Sigmoid colon (tissue), 7 donors: ENCODE measurements around the gene ADGRG6. TPM values are rescaled to one million over a fixed set of nuclear protein-coding genes. Genes with fewer than 3 reads are reported as not detected.

ENCODE experiments used
- DNase-seq: peaks from one replicate; pipeline ENCODE4 v3.0.0-alpha.2; 2019
- H3K27ac ChIP-seq, 4 donors: fragments of 200-600 bp; sonication (generic); one replicate each; pipeline ENCODE4 v1.5.1; 2016 to 2019; ENCODE audit warnings: mild to moderate bottlenecking in 1 of 4
- H3K27me3 ChIP-seq, 3 donors: fragments of 200-600 bp; sonication (generic); one replicate each; pipeline ENCODE4 v1.5.1; 2019; ENCODE audit warnings: mild to moderate bottlenecking in 1 of 3
- H3K36me3 ChIP-seq, 4 donors: fragments of 200-600 bp; sonication (generic); one replicate each; pipeline ENCODE4 v1.5.1; 2016 to 2019
- H3K4me1 ChIP-seq, 4 donors: fragments of 200-600 bp; sonication (generic); one replicate each; pipeline ENCODE4 v1.5.1; 2017 to 2019
- H3K4me3 ChIP-seq, 4 donors: fragments of 200-600 bp; sonication (generic); one replicate each; pipeline ENCODE4 v1.5.1; 2017 to 2019; ENCODE audit warnings: mild to moderate bottlenecking in 2 of 4, moderate library complexity in 1 of 4
- H3K9me3 ChIP-seq, 4 donors: fragments of 200-600 bp in 3 of 4; sonication (generic) in 3 of 4; one replicate each; pipeline versions ENCODE4 v1.5.1 to v1.6.1; 2013 to 2019
- EP300 ChIP-seq, 4 donors: sonication (generic); formaldehyde crosslinking; IDR thresholded peaks; one replicate each; pipeline ENCODE4 v1.6.1; 2017; ENCODE audit warnings: antibody characterized with exemption in 4 of 4
- POLR2A ChIP-seq, 2 donors: fragments of 450-650 bp; IDR thresholded peaks; one replicate each; pipeline ENCODE4 v1.6.1; 2016; ENCODE audit warnings: antibody characterized with exemption in 2 of 2, mild to moderate bottlenecking in 2 of 2, moderate library complexity in 2 of 2
- POLR2AphosphoS5 ChIP-seq, 4 donors: sonication (generic); formaldehyde crosslinking; IDR thresholded peaks; one replicate each; pipeline ENCODE4 v1.6.1; 2017; ENCODE audit warnings: antibody characterized with exemption in 4 of 4
- WGBS, 2 donors: extraction: QIAGEN DNeasy Blood & Tissue Kit; methylation state at CpG; one replicate each; pipeline ENCODE4 v1.1.7; 2013; 5-methylcytosine and 5-hydroxymethylcytosine counted together
- intact Hi-C: fragments of 100-400 bp; cut with DNase I; formaldehyde crosslinking; loops from one replicate; pipeline ENCODE4 v1.15.1; 2023
- polyA plus RNA-seq, 3 donors: library from polyadenylated mRNA; stranded (reverse); fragments of 200-250 nt; gene quantifications; one replicate each; pipeline ENCODE4 v1.2.3, GENCODE V29; 2013
- total RNA-seq, 4 donors: library from RNA; depleted of rRNA; stranded (reverse); fragments of >200 nt; gene quantifications; one replicate each; pipeline ENCODE4 v1.1.0, GENCODE V29; 2016
- TF ChIP-seq, protein P1 (sequence below), 4 experiments: fragments of 450-650 bp in 3 of 4; fragments of 200-600 bp in 1 of 4; IDR thresholded peaks; one replicate each; pipeline ENCODE4 v1.5.1; 2016 to 2019; ENCODE audit warnings: antibody characterized with exemption in 4 of 4, mild to moderate bottlenecking in 3 of 4, moderate library complexity in 2 of 4
- donor health status: healthy with polysubstance abuse.
- donor health status: Bipolar disorder and iron deficiency.
- donor health status: healthy.

The ADGRG6 gene
- total and polyA plus RNA-seq, 7 donors = 0.60 to 17.6 (median 12.6) TPM

- Histone ChIP-seq H3K36me3 (no peaks in the 10 kb centered on the region), H3K27me3 (no peaks in the 10 kb centered on the region), H3K4me3 (no peak overlapping the region), H3K4me1 (no peaks in the 10 kb centered on the region), H3K9me3 (no peaks in the 10 kb centered on the region), H3K27ac (no peak overlapping the region)
- TF ChIP-seq, protein P1, sequence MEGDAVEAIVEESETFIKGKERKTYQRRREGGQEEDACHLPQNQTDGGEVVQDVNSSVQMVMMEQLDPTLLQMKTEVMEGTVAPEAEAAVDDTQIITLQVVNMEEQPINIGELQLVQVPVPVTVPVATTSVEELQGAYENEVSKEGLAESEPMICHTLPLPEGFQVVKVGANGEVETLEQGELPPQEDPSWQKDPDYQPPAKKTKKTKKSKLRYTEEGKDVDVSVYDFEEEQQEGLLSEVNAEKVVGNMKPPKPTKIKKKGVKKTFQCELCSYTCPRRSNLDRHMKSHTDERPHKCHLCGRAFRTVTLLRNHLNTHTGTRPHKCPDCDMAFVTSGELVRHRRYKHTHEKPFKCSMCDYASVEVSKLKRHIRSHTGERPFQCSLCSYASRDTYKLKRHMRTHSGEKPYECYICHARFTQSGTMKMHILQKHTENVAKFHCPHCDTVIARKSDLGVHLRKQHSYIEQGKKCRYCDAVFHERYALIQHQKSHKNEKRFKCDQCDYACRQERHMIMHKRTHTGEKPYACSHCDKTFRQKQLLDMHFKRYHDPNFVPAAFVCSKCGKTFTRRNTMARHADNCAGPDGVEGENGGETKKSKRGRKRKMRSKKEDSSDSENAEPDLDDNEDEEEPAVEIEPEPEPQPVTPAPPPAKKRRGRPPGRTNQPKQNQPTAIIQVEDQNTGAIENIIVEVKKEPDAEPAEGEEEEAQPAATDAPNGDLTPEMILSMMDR (IDR thresholded peaks at IDR 0.05) = no peak
- TF ChIP-seq POLR2A (IDR thresholded peaks at IDR 0.05) = no peak
- no peak for TF ChIP-seq POLR2AphosphoS5 (IDR thresholded peaks at IDR 0.05)
- TF ChIP-seq EP300 (IDR thresholded peaks at IDR 0.05) = no peak
- WGBS, 2 donors = 31 to 66% methylated on average over 2 of the region's 2 CpGs
- intact Hi-C loops = no loop called here
- no peak for DNase-seq
Measured at GRCh38 chr6:142485256-142485655, 183.4 kb downstream of the ADGRG6 start.

- 87 to 90% methylated on average over 1 of the region's 1 CpG for WGBS, 2 donors
- Histone ChIP-seq H3K4me1 (no peaks in the 10 kb centered on the region), H3K27me3 (no peaks in the 10 kb centered on the region), H3K27ac (no peak overlapping the region), H3K9me3 (no peaks in the 10 kb centered on the region), H3K36me3 (no peaks in the 10 kb centered on the region), H3K4me3 (no peak overlapping the region)
- DNase-seq = no peak
- TF ChIP-seq POLR2AphosphoS5 (IDR thresholded peaks at IDR 0.05) = no peak
- TF ChIP-seq, protein P1 (IDR thresholded peaks at IDR 0.05) = no peak
- no peak for TF ChIP-seq EP300 (IDR thresholded peaks at IDR 0.05)
- intact Hi-C loops = no loop called here
Measured at GRCh38 chr6:142489722-142490610, 188.2 kb downstream of the ADGRG6 start.

Other genes starting within 250 kb of the ADGRG6 start
- not detected for gene GJE1, start 169.1 kb upstream of the ADGRG6 start, total RNA-seq
- gene GJE1, start 169.1 kb upstream of the ADGRG6 start, polyA plus RNA-seq = not detected
- not detected for gene NMBR, start 154.9 kb upstream of the ADGRG6 start, total RNA-seq
- gene NMBR, start 154.9 kb upstream of the ADGRG6 start, polyA plus RNA-seq = not detected
- 10 to 100 TPM; 33.3 to 46.2 (median 36.6) TPM for gene VTA1, start 154.7 kb upstream of the ADGRG6 start, total RNA-seq
- gene VTA1, start 154.7 kb upstream of the ADGRG6 start, polyA plus RNA-seq = 10 to 100 TPM; 37.0 to 62.0 (median 49.9) TPM